Iris pigment epithelial cell (primary cell): Measurements from ENCODE around the gene TRMT10B.
A peak's percentile ranks its signal among the peaks of the same experiment; 100 is the strongest.

ENCODE experiments used
- DNase-seq: peaks from one replicate; pipeline ENCODE4 v3.0.0-alpha.2; 2011; ENCODE audit warnings: low read depth

The TRMT10B gene, protein sequence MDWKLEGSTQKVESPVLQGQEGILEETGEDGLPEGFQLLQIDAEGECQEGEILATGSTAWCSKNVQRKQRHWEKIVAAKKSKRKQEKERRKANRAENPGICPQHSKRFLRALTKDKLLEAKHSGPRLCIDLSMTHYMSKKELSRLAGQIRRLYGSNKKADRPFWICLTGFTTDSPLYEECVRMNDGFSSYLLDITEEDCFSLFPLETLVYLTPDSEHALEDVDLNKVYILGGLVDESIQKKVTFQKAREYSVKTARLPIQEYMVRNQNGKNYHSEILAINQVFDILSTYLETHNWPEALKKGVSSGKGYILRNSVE

GRCh38 chr9:37753489-37754190, at the start of gene TRMT10B:
TRMT10B (plus strand) TSS chr9:37753805; CDS start chr9:37761932, 8,127 bp downstream.
- peak; percentile 69 for DNase-seq

DNA sequence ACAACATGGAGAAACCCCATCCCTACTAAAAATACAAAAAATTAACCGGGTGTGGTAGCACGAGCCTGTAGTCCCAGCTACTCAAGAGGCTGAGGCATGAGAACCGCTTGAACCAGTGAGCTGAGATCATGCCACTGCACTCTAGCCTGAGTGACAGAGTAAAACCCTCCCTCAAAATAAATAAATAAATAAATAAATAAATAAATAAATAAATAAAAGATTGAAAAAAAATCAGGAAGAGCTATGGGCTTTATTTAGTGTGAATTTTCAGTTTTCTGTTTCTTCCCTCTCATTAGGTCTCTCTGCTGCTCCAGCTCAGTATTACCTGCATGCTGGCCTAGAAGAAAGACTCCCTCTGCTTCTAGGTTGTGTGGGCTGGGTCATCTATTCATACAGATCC, 47.8 kb upstream of the TRMT10B start:
- DNase-seq = no peak

- peak; percentile 16 for DNase-seq
Measured at GRCh38 chr9:37706290-37706689, 47.3 kb upstream of the TRMT10B start.

- no peak for DNase-seq
Measured at GRCh38 chr9:37707748-37708147, 45.9 kb upstream of the TRMT10B start.

GRCh38 chr9:37710046-37710445, 43.6 kb upstream of the TRMT10B start:
- no peak for DNase-seq

GRCh38 chr9:37715260-37715659, 38.3 kb upstream of the TRMT10B start:
- DNase-seq = no peak

DNA sequence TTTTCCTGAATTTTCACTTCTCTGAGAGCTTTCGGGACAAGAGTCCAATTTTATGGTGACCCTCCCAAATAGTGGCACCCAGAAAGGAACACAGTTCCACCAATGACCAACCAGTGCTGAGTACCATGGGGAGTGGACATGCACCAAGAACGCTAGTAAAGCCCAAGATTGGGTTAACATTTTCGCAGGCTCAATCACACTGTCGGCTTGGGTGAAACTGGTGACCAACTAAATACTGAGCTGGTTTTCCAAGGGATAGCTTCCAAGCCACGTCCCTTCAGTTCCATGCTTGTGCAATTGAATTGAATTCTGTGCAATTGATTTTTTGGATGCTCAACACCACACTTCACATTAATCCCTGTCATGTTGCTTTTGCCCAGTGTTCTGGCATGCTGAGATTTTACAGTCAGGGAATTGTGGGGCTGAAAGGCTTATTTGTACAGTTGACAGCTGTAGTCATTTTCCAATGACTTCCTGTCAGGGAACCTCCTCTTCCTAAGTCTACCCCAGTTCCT, 37.6 kb upstream of the TRMT10B start:
- no peak for DNase-seq

- DNase-seq = no peak
Measured at GRCh38 chr9:37719526-37719925, 34.1 kb upstream of the TRMT10B start.

DNA sequence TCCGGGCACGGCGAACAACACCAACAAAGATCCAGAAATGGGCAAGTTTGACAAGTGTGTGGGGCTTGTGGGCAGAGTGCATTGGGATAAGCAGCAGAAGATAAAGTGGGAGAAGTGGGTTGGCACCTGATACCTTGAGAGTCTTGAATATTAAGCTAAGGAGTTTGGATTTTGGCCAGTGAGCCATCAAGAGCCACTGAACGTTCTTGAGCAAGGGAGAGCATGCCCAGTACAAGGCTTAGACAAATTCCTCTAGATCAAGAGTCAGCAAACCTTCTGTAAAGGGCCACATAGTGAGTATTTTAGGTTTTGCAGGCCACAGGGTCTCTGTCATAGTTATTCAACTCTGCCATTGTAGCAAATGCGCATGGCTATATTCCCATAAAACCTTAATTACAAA, 26.6 kb upstream of the TRMT10B start:
- DNase-seq = no peak

GRCh38 chr9:37729499-37729898, 24.1 kb upstream of the TRMT10B start:
- no peak for DNase-seq

- peak; percentile 14 for DNase-seq
Measured at GRCh38 chr9:37730256-37730655, 23.3 kb upstream of the TRMT10B start.

DNA sequence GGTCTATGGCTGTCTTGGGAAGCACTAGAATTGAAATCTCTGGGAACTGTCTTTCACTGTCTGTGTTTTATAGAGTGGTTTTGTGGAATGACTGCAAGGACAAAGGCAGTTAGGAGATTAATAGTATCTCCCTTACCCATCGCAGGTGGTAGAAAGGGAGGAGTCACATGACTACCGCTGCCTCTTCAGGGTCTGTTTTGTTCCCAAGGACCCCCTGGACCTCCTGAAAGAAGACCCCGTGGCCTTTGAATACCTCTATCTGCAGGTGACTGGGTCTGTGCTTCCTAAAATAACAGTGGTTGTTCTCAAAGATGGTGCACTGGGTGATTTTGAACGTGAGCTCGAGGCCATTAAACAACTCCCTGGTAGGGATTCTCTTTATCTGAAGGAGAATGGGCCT, 22.8 kb upstream of the TRMT10B start:
- DNase-seq = no peak

DNA sequence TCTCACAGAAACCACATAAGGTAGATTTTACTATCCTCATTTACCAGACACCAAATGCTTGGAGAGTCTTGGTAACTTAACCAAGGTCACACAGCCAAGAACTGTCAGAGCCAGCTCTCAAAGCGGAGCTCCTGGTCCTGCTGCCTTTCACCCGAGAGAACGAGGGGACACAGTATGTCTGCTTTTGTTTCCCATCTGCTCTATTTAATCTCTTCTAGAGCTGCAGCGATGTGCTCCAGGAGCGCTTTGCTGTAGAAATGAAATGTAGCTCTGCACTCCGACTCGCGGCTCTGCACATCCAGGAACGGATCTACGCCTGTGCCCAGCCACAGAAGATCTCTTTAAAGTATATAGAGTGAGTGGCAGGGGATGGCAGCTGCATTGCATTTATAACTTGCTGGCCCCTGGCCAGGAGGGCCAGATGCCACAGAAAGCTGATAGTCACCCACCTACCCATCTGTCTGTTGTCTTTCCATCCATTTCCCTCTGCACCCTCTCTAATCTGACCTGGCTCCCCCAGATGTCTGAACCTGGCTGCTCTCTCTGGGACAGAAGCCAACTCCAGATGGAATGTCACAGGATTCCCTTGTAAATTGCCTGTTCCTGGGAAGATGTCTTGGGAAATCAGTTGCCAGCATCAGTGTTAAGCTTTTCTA, 21.4 kb upstream of the TRMT10B start:
- no peak for DNase-seq

GRCh38 chr9:37732952-37733351, 20.7 kb upstream of the TRMT10B start:
- DNase-seq = no peak

GRCh38 chr9:37739222-37739621, 14.4 kb upstream of the TRMT10B start:
- DNase-seq = no peak

- no peak for DNase-seq
Measured at GRCh38 chr9:37740128-37740527, 13.5 kb upstream of the TRMT10B start.

- no peak for DNase-seq
Measured at GRCh38 chr9:37740631-37741328, 12.8 kb upstream of the TRMT10B start.

- no peak for DNase-seq
Measured at GRCh38 chr9:37745970-37746369, 7.6 kb upstream of the TRMT10B start.

GRCh38 chr9:37746448-37747270, 6.9 kb upstream of the TRMT10B start:
- peak; percentile 76 for DNase-seq

GRCh38 chr9:37747271-37747753, 6.3 kb upstream of the TRMT10B start:
- peak; percentile 74 for DNase-seq

DNA sequence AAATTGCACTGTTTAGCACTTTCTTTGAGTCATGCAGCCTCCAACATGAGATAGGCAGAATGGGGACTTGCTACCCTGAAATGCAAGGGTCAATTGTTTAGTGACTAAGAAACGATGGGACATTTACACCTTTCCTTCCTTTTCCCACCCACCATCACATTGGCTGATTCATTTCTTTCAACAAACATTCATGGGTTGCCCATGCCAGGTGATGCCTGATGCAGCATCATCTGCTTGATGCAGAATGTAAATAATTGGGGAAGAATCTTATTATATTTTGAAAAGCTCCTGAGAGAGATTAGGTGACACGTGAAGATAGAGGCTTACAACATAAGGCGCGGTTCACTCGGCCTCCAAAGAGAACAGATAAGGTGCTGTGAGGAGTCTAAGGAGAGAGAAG, 4.5 kb upstream of the TRMT10B start:
- no peak for DNase-seq
